Stimulated activated memory B cell treated with anti-CD40 and anti-IgM and Interleukin-4, amounts not matched to agents 10 μg/mL and 1 μg/mL and 100 μg/mL, for 72 hours (primary cell): Measurements from ENCODE around the gene GALNT7.
A peak's percentile ranks its signal among the peaks of the same experiment; 100 is the strongest.

Source experiments
- ATAC-seq: fragments of 150-1000 bp; cut with Tn5 transposase; 2 replicates; pipeline ENCODE4 v1.10.0; 2021
- H3K27ac Mint-ChIP-seq: one replicate; pipeline ENCODE4 v1.8.0; 2022; ENCODE audit warnings: mild to moderate bottlenecking, mixed read lengths
- H3K27me3 Mint-ChIP-seq: one replicate; pipeline ENCODE4 v1.8.0; 2022; ENCODE audit warnings: mixed read lengths
- H3K36me3 Mint-ChIP-seq: one replicate; pipeline ENCODE4 v1.8.0; 2022; ENCODE audit warnings: mixed read lengths
- H3K4me1 Mint-ChIP-seq: one replicate; pipeline ENCODE4 v1.8.0; 2022; ENCODE audit warnings: mixed read lengths
- H3K4me3 Mint-ChIP-seq: one replicate; pipeline ENCODE4 v1.8.0; 2022; ENCODE audit warnings: mild to moderate bottlenecking, moderate library complexity, mixed read lengths
- H3K9me3 Mint-ChIP-seq: one replicate; pipeline ENCODE4 v1.8.0; 2022; ENCODE audit warnings: mixed read lengths

Gene GALNT7

GRCh38 chr4:173252024-173252935, 83.7 kb downstream of the GALNT7 start:
- Mint-ChIP-seq H3K36me3 (peaks cover 37% of the 10 kb centered on the region), H3K27me3 (no peaks in the 10 kb centered on the region), H3K4me3 (no peak overlapping the region), H3K27ac (peak overlapping the region; percentile 3), H3K4me1 (peaks cover 42% of the 10 kb centered on the region), H3K9me3 (no peaks in the 10 kb centered on the region)
- ATAC-seq, result peak; percentile 88

DNA sequence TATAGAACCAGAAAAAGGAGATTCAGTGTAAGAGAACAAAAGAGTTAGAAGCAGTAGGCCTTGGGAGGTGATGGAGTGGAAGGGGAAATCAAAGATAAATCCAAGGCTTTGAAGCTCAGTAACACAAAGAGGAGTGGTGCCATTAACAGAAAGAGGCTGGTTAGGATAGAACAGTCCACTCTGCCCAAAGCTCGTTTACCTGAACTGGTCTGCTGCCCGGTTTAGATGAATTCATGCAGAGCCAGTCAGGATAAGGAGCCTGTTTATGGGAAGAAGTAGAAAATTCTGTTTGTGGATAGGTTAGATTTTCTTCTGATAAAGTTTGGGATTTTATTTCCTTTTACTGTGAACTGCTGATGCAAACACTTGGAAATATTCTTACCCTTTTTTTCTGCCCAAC, 85.0 kb downstream of the GALNT7 start:
- ATAC-seq, result no peak
- Mint-ChIP-seq H3K36me3 (peaks cover 31% of the 10 kb centered on the region), H3K4me1 (peaks cover 50% of the 10 kb centered on the region), H3K4me3 (no peak overlapping the region), H3K27me3 (no peaks in the 10 kb centered on the region), H3K9me3 (no peaks in the 10 kb centered on the region), H3K27ac (peak overlapping the region; percentile 3)

DNA sequence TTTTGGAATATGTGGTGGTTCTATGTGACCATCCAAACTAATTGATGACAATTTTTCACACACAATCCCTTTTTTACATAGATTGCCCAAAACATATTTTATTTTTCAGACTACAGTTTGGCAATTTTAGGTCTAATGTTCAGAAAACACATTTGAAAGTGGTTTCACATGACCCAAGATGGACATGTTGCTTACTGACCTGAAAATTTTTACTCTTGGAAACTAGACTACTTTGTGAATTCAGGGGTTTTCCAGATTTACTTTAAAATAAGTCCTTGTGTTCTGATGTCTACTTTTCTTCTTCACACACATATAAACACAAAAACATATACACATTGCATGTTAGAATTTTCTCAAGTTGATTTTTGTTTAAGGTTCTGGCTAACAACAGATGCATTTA, 86.0 kb downstream of the GALNT7 start:
- Mint-ChIP-seq H3K4me1 (peaks cover 50% of the 10 kb centered on the region), H3K27me3 (no peaks in the 10 kb centered on the region), H3K36me3 (peaks cover 31% of the 10 kb centered on the region), H3K4me3 (no peak overlapping the region), H3K9me3 (no peaks in the 10 kb centered on the region), H3K27ac (no peak overlapping the region)
- ATAC-seq, result no peak

DNA sequence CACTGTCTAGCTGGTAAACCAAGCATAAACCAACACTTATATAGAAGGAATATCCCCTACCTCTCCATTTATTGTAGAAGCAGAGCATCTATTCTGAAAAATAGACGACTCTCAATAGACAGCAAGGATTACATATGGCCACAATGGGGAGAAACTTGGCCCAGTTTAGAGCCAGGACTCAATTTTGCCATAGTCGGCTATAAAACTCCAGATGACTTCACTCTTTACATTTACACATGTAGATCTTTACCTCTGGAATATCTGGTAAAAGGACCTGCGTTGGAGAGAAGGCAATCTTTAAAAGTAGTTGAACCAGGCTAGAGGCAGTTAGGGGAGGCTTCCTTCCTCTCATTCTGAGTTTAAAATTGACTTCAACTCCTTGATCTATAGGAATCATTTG, 88.2 kb downstream of the GALNT7 start:
- H3K27ac Mint-ChIP-seq, result no peak overlapping the region
- H3K4me1 Mint-ChIP-seq, result peaks cover 38% of the 10 kb centered on the region
- H3K27me3 Mint-ChIP-seq, result no peaks in the 10 kb centered on the region
- no peak for ATAC-seq
- H3K4me3 Mint-ChIP-seq, result no peak overlapping the region
- H3K9me3 Mint-ChIP-seq, result no peaks in the 10 kb centered on the region
- H3K36me3 Mint-ChIP-seq, result peaks cover 20% of the 10 kb centered on the region

DNA sequence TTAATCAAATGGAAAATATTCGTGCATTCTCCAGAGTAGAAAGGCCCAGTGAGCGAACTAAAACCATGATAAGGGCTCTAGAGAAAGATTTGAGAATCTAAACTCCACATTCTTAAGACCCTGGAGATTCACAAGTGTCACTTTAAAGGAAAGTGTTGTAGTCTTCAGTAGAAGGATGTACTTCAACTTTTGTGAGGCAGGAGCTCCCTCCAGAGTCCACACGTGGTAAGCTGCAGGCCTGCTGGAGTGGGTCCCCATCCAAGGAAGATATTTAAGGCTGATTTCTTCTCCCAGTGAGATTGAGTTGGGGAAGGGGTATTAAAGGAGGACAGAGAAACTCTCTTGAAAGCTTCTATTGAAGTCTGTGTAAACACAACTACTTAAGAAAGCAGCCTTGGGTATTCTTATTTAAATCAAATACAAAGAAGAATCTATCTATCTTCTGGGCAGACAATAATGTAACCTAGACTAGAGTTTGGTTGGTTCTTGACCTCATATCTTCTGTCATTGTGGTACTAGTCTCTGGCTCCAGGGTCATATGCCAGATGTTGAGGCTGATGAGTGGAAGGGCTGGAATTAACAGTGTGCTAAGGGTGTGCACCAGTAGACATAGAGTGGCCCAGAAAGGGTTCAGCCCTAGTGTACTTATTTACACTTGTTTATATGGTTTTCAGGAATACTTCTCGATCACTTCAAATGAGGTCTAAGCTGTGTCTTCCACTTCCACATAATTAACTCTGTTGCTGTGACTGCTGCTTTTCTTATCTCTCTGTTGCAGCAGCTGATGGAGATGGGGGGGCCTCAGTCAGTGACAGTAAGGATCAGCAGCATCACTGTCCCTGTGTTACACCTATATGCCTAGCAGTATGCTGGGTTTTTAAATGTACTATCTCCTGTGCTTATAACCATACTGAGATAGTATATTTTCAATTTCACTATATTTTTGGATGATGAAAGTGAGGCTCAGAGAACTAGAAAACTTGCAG, 89.4 kb downstream of the GALNT7 start:
- no peaks in the 10 kb centered on the region for H3K9me3 Mint-ChIP-seq
- no peaks in the 10 kb centered on the region for H3K27me3 Mint-ChIP-seq
- ATAC-seq, result peak; percentile 72
- no peak overlapping the region for H3K27ac Mint-ChIP-seq
- H3K4me3 Mint-ChIP-seq, result no peak overlapping the region
- H3K36me3 Mint-ChIP-seq, result peaks cover 13% of the 10 kb centered on the region
- peaks cover 30% of the 10 kb centered on the region for H3K4me1 Mint-ChIP-seq

DNA sequence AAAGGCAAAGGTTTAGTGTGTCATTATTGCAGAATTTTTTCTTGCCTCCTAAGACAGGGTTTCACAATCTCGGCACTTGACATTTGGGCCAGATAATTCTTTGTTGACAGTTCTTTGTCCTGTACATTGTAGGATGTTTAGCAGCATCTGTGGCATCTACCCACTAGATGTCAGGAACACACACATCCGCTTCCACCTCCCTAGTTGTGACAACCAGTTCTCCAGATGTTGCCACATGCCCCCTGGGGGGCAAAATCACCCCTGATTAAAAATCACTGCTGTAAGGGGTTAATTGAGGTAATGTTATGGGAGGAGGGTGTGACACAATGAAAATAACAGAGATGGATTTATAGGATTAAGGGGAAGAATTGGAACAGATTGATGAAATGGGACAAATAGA, 90.3 kb downstream of the GALNT7 start:
- H3K27ac Mint-ChIP-seq, result no peak overlapping the region
- H3K9me3 Mint-ChIP-seq, result no peaks in the 10 kb centered on the region
- H3K36me3 Mint-ChIP-seq, result peaks cover 7% of the 10 kb centered on the region
- peaks cover 24% of the 10 kb centered on the region for H3K4me1 Mint-ChIP-seq
- no peaks in the 10 kb centered on the region for H3K27me3 Mint-ChIP-seq
- H3K4me3 Mint-ChIP-seq, result no peak overlapping the region
- ATAC-seq, result no peak

- Mint-ChIP-seq H3K4me1 (peaks cover 29% of the 10 kb centered on the region), H3K9me3 (no peaks in the 10 kb centered on the region), H3K36me3 (peaks cover 7% of the 10 kb centered on the region), H3K4me3 (no peak overlapping the region), H3K27me3 (no peaks in the 10 kb centered on the region), H3K27ac (no peak overlapping the region)
- ATAC-seq, result no peak
Observed at GRCh38 chr4:173259310-173259709, 90.7 kb downstream of the GALNT7 start.

DNA sequence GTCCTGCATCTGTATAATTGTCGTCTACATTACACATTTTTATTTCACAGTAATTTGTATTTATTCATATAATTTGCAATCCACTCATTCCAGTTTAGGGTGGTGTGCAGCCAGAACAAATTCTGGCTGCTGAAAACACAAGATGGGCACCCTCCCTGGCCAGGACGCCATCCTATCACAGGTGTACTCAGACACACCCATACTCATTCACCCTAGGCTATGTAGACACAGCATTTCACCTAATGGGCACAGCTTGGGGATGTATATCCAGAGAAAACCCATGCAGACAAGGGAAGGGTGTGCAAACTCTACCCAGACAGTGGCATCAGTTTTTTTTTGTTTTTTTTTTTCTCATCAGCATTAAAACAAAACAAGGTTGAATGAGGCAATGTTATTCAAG, 92.4 kb downstream of the GALNT7 start:
- Mint-ChIP-seq H3K36me3 (no peaks in the 10 kb centered on the region), H3K27me3 (no peaks in the 10 kb centered on the region), H3K9me3 (no peaks in the 10 kb centered on the region), H3K27ac (no peak overlapping the region), H3K4me3 (no peak overlapping the region), H3K4me1 (peaks cover 29% of the 10 kb centered on the region)
- no peak for ATAC-seq

GRCh38 chr4:173262375-173262774, 93.8 kb downstream of the GALNT7 start:
- H3K4me3 Mint-ChIP-seq, result no peak overlapping the region
- no peaks in the 10 kb centered on the region for H3K27me3 Mint-ChIP-seq
- peaks cover 22% of the 10 kb centered on the region for H3K4me1 Mint-ChIP-seq
- no peak for ATAC-seq
- no peak overlapping the region for H3K27ac Mint-ChIP-seq
- no peaks in the 10 kb centered on the region for H3K36me3 Mint-ChIP-seq
- H3K9me3 Mint-ChIP-seq, result no peaks in the 10 kb centered on the region

DNA sequence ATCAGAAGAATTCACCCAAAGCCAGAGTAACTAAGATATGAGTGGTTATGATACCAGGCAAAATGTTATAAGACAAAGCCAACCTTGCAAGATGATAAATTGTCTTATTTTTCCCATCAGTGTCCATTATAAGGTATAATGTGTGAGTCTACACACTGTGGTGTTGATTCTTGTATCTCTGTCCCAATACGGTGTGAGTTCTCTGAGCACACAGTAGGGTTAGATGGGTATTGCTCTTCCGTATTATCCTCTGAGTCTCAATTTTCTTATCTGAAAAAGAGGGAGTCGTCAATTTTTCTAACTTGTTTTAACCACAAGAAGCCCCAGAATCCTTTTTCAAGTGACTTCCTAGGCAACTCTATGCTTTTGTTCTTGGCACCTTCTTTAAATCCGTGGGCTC, 95.6 kb downstream of the GALNT7 start:
- peak overlapping the region; percentile 68 for H3K27ac Mint-ChIP-seq

GRCh38 chr4:173264684-173265185, 96.1 kb downstream of the GALNT7 start:
- H3K4me3 Mint-ChIP-seq, result no peak overlapping the region
- no peak for ATAC-seq
- H3K4me1 Mint-ChIP-seq, result peaks cover 19% of the 10 kb centered on the region
- peaks cover 6% of the 10 kb centered on the region for H3K36me3 Mint-ChIP-seq
- no peaks in the 10 kb centered on the region for H3K27me3 Mint-ChIP-seq
- peak overlapping the region; percentile 68 for H3K27ac Mint-ChIP-seq
- no peaks in the 10 kb centered on the region for H3K9me3 Mint-ChIP-seq

More for the DNA sequence above, 95.6 kb downstream of the GALNT7 start:
- no peak overlapping the region for H3K4me3 Mint-ChIP-seq
- peaks cover 14% of the 10 kb centered on the region for H3K4me1 Mint-ChIP-seq
- peaks cover 1% of the 10 kb centered on the region for H3K36me3 Mint-ChIP-seq
- H3K27me3 Mint-ChIP-seq, result no peaks in the 10 kb centered on the region
- no peaks in the 10 kb centered on the region for H3K9me3 Mint-ChIP-seq
- no peak for ATAC-seq

- H3K9me3 Mint-ChIP-seq, result no peaks in the 10 kb centered on the region
- no peak for ATAC-seq
- H3K36me3 Mint-ChIP-seq, result peaks cover 8% of the 10 kb centered on the region
Observed at GRCh38 chr4:173265751-173266150, 97.1 kb downstream of the GALNT7 start.

DNA sequence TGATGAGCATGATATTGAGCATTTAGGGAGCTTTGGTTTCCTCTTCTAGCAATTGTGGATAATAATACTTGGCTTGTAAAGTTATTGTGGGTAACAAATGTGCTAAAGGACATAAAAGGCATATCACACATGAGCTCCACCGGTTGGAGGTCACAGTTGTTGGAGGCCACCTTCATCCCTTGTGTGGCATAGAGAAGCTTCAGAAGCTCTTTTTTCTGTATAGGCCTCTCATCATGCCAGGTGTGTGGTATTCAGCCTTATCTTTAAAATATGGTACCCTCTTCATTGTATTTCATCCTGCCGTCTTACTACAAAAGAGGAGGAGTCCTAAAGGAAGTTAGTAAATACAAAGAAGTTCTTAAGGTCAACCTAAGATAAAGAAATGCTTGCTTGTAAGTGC, 99.1 kb downstream of the GALNT7 start:
- peaks cover 17% of the 10 kb centered on the region for H3K36me3 Mint-ChIP-seq
- H3K4me3 Mint-ChIP-seq, result no peak overlapping the region
- H3K4me1 Mint-ChIP-seq, result peaks cover 20% of the 10 kb centered on the region
- no peak for ATAC-seq
- no peaks in the 10 kb centered on the region for H3K9me3 Mint-ChIP-seq
- H3K27ac Mint-ChIP-seq, result no peak overlapping the region
- no peaks in the 10 kb centered on the region for H3K27me3 Mint-ChIP-seq

More at GRCh38 chr4:173265751-173266150, 97.1 kb downstream of the GALNT7 start:
- Mint-ChIP-seq H3K27ac (no peak overlapping the region), H3K4me3 (no peak overlapping the region), H3K27me3 (no peaks in the 10 kb centered on the region), H3K4me1 (peaks cover 20% of the 10 kb centered on the region)

DNA sequence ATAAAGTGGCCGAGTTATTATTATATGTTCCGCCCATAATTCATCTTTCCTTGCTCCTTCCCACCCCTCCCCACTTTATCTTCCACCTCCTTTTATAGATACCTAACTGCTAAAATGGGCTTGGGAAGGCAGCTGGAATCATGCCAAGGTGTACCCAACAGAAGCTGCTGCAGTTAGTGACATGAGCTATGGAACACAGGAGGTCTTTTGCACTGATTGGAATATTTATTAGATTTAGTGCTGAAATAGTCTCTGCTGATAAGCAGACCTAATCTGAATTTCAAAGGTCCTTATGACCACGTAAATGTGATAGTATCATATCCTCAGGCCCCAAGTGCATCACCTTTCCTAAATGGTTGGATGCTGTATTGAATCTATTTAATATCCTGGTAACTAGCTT, 100.7 kb downstream of the GALNT7 start:
- no peak for ATAC-seq
- peaks cover 29% of the 10 kb centered on the region for H3K36me3 Mint-ChIP-seq
- H3K4me1 Mint-ChIP-seq, result peaks cover 15% of the 10 kb centered on the region
- peaks cover 4% of the 10 kb centered on the region for H3K9me3 Mint-ChIP-seq
- H3K27me3 Mint-ChIP-seq, result no peaks in the 10 kb centered on the region
- H3K27ac Mint-ChIP-seq, result no peak overlapping the region
- H3K4me3 Mint-ChIP-seq, result no peak overlapping the region

DNA sequence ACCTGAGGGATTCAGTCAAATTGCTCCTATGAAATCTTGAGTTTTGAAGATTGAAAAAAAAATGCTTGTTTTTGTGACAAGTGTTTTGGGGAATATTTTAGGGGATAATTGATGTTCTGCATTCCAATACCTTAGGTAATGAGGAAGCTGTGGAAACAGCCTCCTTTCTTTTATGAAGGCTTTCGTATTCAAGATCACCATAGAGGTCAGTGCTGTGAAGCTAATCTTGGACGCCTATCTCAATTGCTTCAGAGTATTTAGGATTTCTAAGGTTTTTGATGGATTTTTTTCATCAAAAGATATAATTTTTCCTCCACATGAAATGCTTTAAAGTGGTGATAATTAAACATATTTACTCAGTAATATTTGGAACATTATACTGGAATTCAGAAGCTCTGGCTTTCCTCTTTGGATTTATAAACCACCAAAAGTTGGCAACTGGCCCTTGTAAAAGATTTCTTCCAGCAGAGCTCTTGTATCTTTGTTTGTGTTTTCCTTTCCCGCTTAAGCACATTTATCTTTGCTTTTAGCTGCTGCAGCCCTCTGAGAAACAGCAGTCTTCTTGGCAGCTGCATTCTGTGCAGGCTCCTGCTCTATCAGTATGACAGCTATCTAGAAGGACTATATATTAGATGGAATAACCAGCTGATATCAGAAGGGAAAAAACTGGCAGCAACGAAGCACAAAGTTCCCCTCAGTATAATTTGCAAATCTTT, 101.9 kb downstream of the GALNT7 start:
- H3K27ac Mint-ChIP-seq, result no peak overlapping the region
- H3K27me3 Mint-ChIP-seq, result no peaks in the 10 kb centered on the region
- peaks cover 38% of the 10 kb centered on the region for H3K36me3 Mint-ChIP-seq
- ATAC-seq, result no peak
- no peak overlapping the region for H3K4me3 Mint-ChIP-seq
- H3K4me1 Mint-ChIP-seq, result peaks cover 6% of the 10 kb centered on the region
- peaks cover 4% of the 10 kb centered on the region for H3K9me3 Mint-ChIP-seq
